Measurements from ENCODE around the gene KCND3.

Gene KCND3

GRCh38 chr1:111856411-111857185 is 132.9 kb downstream of the KCND3 start:
- H3K4me3 Mint-ChIP-seq: no peak overlapping the region
- H3K27ac Mint-ChIP-seq: no peak overlapping the region
- no peaks in the 10 kb centered on the region for H3K9me3 Mint-ChIP-seq
- H3K27me3 Mint-ChIP-seq (ENCODE audit: low read depth): peaks cover 5% of the 10 kb centered on the region
- H3K36me3 Mint-ChIP-seq (ENCODE audit: low read depth): no peaks in the 10 kb centered on the region
- no peaks in the 10 kb centered on the region for H3K4me1 Mint-ChIP-seq (ENCODE audit: low read depth)

GRCh38 chr1:111855260-111855659 is 134.2 kb downstream of the KCND3 start:
- Mint-ChIP-seq H3K27ac (no peak overlapping the region), H3K27me3 (ENCODE audit: low read depth) (no peaks in the 10 kb centered on the region), H3K36me3 (ENCODE audit: low read depth) (no peaks in the 10 kb centered on the region), H3K4me3 (no peak overlapping the region), H3K9me3 (no peaks in the 10 kb centered on the region), H3K4me1 (ENCODE audit: low read depth) (no peaks in the 10 kb centered on the region)

DNA sequence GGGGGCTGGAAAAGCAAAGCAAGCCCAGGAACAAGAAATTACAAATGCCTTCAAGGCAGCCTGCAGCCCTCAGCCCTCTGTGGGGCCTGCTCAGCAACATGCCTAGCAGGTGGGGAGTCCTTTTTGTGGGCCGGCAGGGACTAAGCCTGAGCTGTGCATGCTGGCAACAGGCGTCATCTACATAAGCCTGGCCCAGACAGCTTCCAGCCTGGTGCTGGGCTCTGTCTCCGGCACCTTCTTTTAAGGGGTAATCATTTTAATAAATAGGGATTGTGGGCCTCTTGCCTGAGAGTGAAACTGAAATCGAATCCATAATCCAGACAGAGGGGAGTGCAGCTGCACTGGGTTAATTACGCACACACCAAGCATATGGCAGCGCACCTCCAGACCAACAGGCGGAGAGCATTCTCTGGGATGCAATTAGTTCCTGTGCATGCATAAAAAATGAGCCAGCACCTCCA is 137.2 kb downstream of the KCND3 start:
- no peaks in the 10 kb centered on the region for H3K9me3 Mint-ChIP-seq
- no peak overlapping the region for H3K4me3 Mint-ChIP-seq
- no peaks in the 10 kb centered on the region for H3K27me3 Mint-ChIP-seq (ENCODE audit: low read depth)
- no peaks in the 10 kb centered on the region for H3K36me3 Mint-ChIP-seq (ENCODE audit: low read depth)
- H3K27ac Mint-ChIP-seq: no peak overlapping the region
- H3K4me1 Mint-ChIP-seq (ENCODE audit: low read depth): no peaks in the 10 kb centered on the region

DNA sequence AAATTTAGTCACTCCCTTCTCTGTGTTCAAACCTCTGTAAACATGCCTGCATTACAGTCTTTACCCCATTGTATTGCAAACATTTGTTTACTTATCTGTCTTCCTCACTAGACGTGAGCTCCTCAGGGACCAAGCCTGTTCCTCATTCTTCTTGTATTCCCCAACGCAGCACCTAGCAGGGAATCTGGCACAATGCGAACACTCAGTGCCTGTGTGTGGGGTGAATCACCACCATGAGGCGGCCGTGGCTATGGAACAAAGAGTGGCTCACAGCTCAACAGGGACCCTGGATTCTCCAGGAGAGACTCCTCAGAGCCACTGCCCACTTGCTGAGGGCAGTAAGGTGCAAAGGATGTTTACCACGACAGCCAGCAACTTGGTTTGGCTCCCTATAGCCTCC is 137.9 kb downstream of the KCND3 start:
- Mint-ChIP-seq H3K9me3 (no peaks in the 10 kb centered on the region), H3K27me3 (ENCODE audit: low read depth) (no peaks in the 10 kb centered on the region), H3K27ac (no peak overlapping the region), H3K36me3 (ENCODE audit: low read depth) (no peaks in the 10 kb centered on the region), H3K4me3 (no peak overlapping the region), H3K4me1 (ENCODE audit: low read depth) (no peaks in the 10 kb centered on the region)

DNA sequence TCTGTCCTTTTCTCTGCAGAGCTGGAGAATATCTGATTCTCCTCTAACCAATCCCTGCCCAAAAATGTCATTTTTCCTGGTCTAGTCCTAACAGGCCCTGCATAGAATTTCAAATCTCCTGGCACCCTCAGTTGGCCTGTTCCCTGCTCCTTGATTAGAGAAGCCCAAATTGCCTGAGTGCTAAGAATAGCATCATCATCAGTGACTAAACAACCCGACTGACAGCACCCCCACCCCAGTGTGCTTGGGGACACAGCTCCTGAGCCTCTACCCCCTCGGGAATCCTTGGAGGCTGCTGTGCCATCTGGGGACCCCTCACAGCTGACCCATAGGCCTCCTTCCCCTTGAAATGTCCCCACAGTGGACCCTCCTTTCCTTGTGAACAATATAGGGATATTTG is 139.4 kb downstream of the KCND3 start:
- Mint-ChIP-seq H3K36me3 (ENCODE audit: low read depth) (no peaks in the 10 kb centered on the region), H3K4me1 (ENCODE audit: low read depth) (no peaks in the 10 kb centered on the region), H3K4me3 (no peak overlapping the region), H3K27ac (no peak overlapping the region), H3K9me3 (no peaks in the 10 kb centered on the region), H3K27me3 (ENCODE audit: low read depth) (peaks cover 2% of the 10 kb centered on the region)

GRCh38 chr1:111848852-111849545 is 140.5 kb downstream of the KCND3 start:
- H3K27me3 Mint-ChIP-seq (ENCODE audit: low read depth): peaks cover 6% of the 10 kb centered on the region
- no peaks in the 10 kb centered on the region for H3K4me1 Mint-ChIP-seq (ENCODE audit: low read depth)
- H3K9me3 Mint-ChIP-seq: no peaks in the 10 kb centered on the region
- no peaks in the 10 kb centered on the region for H3K36me3 Mint-ChIP-seq (ENCODE audit: low read depth)
- H3K4me3 Mint-ChIP-seq: no peak overlapping the region
- no peak overlapping the region for H3K27ac Mint-ChIP-seq

- peaks cover 6% of the 10 kb centered on the region for H3K27me3 Mint-ChIP-seq (ENCODE audit: low read depth)
- H3K4me3 Mint-ChIP-seq: no peak overlapping the region
- H3K36me3 Mint-ChIP-seq (ENCODE audit: low read depth): no peaks in the 10 kb centered on the region
These were observed 142.0 kb downstream of the KCND3 start for GRCh38 chr1:111847466-111847865.

GRCh38 chr1:111846842-111847241 is 142.6 kb downstream of the KCND3 start:
- no peaks in the 10 kb centered on the region for H3K4me1 Mint-ChIP-seq (ENCODE audit: low read depth)
- H3K36me3 Mint-ChIP-seq (ENCODE audit: low read depth): no peaks in the 10 kb centered on the region
- H3K27me3 Mint-ChIP-seq (ENCODE audit: low read depth): peaks cover 6% of the 10 kb centered on the region
- no peak overlapping the region for H3K27ac Mint-ChIP-seq
- H3K4me3 Mint-ChIP-seq: no peak overlapping the region
- H3K9me3 Mint-ChIP-seq: no peaks in the 10 kb centered on the region

More at GRCh38 chr1:111847466-111847865, 142.0 kb downstream of the KCND3 start:
- Mint-ChIP-seq H3K27ac (no peak overlapping the region), H3K4me1 (ENCODE audit: low read depth) (no peaks in the 10 kb centered on the region), H3K9me3 (no peaks in the 10 kb centered on the region)

DNA sequence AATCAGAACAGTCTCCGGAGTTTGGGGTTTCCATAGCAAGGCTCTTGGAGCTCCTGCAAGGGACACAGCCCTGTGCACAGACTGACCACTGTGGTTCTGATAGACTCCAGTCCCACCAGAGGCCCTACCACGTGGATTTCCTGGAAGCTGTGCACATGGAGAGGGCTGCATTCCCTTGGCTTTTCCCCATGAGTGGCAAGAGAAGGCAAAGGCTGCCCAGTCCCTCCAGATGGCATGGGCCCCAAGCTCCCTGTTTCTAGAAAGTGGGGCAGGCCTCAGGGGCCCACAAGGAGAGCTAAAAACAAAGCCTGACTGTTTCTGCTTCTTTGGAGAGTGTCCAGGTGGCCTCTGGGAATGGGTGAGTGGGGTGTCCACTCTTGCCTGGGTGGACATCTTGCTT is 146.3 kb downstream of the KCND3 start:
- Mint-ChIP-seq H3K4me3 (no peak overlapping the region), H3K9me3 (no peaks in the 10 kb centered on the region), H3K27me3 (ENCODE audit: low read depth) (peaks cover 6% of the 10 kb centered on the region), H3K36me3 (ENCODE audit: low read depth) (no peaks in the 10 kb centered on the region), H3K27ac (no peak overlapping the region), H3K4me1 (ENCODE audit: low read depth) (no peaks in the 10 kb centered on the region)

DNA sequence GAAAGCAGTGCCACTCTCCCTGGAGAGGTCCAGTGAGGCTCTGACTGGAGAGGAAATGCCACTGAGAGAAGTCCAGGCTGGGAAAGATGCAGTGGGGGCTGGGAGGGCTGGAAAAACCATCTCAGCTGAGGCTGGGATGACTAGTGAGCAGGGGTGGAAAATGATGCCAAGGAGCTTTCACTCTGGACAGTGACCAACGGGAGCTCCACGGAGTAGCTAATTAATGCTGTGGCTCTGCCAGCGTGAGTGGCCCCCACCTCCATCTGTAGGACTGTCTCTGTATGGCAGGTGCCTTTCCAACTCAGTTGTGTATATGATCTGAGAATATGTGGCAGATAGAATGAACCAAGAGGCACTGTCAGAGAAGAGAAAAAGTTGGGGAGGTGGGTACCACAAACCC is 147.1 kb downstream of the KCND3 start:
- H3K4me1 Mint-ChIP-seq (ENCODE audit: low read depth): no peaks in the 10 kb centered on the region
- H3K4me3 Mint-ChIP-seq: no peak overlapping the region
- H3K9me3 Mint-ChIP-seq: no peaks in the 10 kb centered on the region
- peaks cover 6% of the 10 kb centered on the region for H3K27me3 Mint-ChIP-seq (ENCODE audit: low read depth)
- H3K36me3 Mint-ChIP-seq (ENCODE audit: low read depth): no peaks in the 10 kb centered on the region
- no peak overlapping the region for H3K27ac Mint-ChIP-seq

DNA sequence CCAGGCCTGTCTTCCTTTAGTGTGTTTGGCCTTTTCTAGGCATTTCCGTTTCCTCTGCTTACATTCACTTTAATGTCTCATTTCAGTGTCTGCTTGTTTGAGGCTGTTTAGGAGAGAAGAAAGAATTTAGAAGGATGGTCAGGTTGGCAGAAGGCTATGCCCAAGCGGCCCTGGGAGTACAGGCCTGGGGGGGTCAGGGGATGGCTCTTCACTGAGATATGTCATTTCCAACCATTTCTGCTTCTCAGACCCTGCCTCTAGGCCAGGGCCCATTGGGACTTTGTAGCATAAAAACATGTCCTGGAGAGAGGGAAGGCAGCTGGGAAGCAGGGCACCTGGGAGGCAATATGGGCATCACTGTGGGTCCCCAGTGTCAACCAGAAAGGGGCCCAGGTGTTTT is 147.7 kb downstream of the KCND3 start:
- H3K36me3 Mint-ChIP-seq (ENCODE audit: low read depth): no peaks in the 10 kb centered on the region
- no peak overlapping the region for H3K4me3 Mint-ChIP-seq
- H3K27ac Mint-ChIP-seq: no peak overlapping the region
- H3K27me3 Mint-ChIP-seq (ENCODE audit: low read depth): peaks cover 6% of the 10 kb centered on the region
- H3K9me3 Mint-ChIP-seq: no peaks in the 10 kb centered on the region
- H3K4me1 Mint-ChIP-seq (ENCODE audit: low read depth): no peaks in the 10 kb centered on the region

GRCh38 chr1:111841189-111841588 is 148.3 kb downstream of the KCND3 start:
- peaks cover 6% of the 10 kb centered on the region for H3K27me3 Mint-ChIP-seq (ENCODE audit: low read depth)
- H3K36me3 Mint-ChIP-seq (ENCODE audit: low read depth): no peaks in the 10 kb centered on the region
- no peak overlapping the region for H3K4me3 Mint-ChIP-seq

DNA sequence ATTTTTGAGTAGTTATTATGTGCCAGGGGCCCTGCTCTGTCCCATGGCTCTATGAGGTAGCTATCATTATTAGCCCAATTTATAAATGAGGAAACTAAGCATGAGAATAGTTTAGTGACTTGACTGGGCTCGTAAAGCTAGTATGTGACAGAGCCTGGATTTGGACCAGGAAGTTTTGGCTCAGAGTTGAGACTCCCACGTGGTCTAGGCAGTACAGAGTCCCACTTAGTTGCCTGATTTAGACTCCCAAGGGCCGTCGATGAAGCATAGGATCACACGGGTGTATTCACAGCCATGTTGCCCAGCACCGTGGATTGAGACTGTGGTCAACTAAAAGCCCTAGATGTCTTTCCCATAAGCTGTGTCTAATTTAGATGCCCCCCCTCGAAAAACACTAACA is 152.1 kb downstream of the KCND3 start:
- Mint-ChIP-seq H3K27ac (no peak overlapping the region), H3K4me1 (ENCODE audit: low read depth) (no peaks in the 10 kb centered on the region), H3K4me3 (no peak overlapping the region), H3K36me3 (ENCODE audit: low read depth) (no peaks in the 10 kb centered on the region), H3K9me3 (no peaks in the 10 kb centered on the region), H3K27me3 (ENCODE audit: low read depth) (no peaks in the 10 kb centered on the region)

More at GRCh38 chr1:111841189-111841588, 148.3 kb downstream of the KCND3 start:
- Mint-ChIP-seq H3K27ac (no peak overlapping the region), H3K4me1 (ENCODE audit: low read depth) (no peaks in the 10 kb centered on the region), H3K9me3 (no peaks in the 10 kb centered on the region)

- H3K36me3 Mint-ChIP-seq (ENCODE audit: low read depth): no peaks in the 10 kb centered on the region
- no peaks in the 10 kb centered on the region for H3K9me3 Mint-ChIP-seq
- H3K4me3 Mint-ChIP-seq: no peak overlapping the region
- no peak overlapping the region for H3K27ac Mint-ChIP-seq
- no peaks in the 10 kb centered on the region for H3K4me1 Mint-ChIP-seq (ENCODE audit: low read depth)
- peaks cover 4% of the 10 kb centered on the region for H3K27me3 Mint-ChIP-seq (ENCODE audit: low read depth)
These were observed 153.4 kb downstream of the KCND3 start for GRCh38 chr1:111836111-111836510.

DNA sequence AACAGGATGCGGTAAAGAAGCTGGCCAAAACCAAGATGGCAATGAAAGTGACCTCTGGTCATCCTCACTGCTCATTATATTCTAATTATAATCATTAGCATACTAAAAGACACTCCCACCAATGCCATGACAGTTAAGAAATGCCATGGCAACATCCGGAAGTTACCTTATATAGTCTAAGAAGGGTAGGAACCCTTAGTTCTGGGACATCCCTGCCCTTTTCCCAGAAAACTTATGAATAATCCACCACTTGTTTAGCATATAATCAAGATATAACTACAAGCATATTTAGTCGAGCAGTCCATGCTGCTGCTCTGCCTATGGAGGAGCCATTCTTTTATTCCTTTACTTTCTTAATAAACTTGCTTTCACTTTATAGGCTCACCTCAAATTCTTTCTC is 154.0 kb downstream of the KCND3 start:
- Mint-ChIP-seq H3K9me3 (no peaks in the 10 kb centered on the region), H3K4me1 (ENCODE audit: low read depth) (no peaks in the 10 kb centered on the region), H3K27me3 (ENCODE audit: low read depth) (peaks cover 6% of the 10 kb centered on the region), H3K36me3 (ENCODE audit: low read depth) (no peaks in the 10 kb centered on the region), H3K4me3 (no peak overlapping the region), H3K27ac (no peak overlapping the region)
